Epidermal melanocyte (primary cell): ENCODE results near the gene THYN1.
"Not testable (repeated sequence)": the region's sequence is repeated elsewhere in the genome, so short reads cannot be mapped to it uniquely, and the experiment has no call there.

Source experiments
- DNase-seq: peaks from one replicate; pipeline ENCODE4 v3.0.0; 2011; ENCODE audit warnings: low spot score; ENCODE audit not compliant: insufficient read length

THYN1 gene

DNA sequence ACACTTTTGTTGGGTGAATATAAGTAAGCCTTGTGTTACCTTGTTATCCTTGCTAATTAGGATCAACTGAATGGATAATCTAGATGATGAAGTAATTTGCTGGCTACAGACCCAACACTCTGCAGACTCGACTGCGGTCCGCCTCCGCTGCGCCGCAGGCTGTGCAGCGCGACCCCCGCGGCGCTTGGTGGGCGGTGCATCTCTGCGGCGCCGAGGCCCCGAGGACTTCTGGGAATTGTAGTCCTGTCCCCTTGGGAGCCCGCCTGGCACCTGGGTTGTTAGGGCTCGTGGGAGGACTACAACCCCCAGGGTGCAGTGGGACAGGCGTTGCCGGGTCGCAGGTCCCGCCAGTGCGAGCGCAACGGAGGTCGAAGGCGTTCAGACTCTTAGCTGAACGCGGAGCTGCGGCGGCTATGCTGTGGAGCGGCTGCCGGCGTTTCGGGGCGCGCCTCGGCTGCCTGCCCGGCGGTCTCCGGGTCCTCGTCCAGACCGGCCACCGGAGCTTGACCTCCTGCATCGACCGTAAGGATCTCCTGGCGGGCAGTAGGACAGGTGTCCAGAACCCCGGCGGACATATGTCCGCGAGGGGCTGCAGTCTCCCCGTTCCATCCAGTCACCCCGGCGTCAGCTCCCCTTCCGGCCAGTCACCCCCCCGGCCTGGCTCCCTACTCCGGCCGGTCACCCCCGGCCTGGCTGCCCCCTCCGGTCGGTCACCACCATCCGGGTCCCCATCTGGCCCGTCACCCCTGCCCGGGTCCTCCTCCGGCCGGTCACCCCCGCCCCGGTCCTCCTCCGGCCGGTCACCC lies at the start of gene THYN1, which contains the start of gene ACAD8:
Gene THYN1, minus strand, starts transcription at position 165 of the 806 bp plus-strand sequence. CDS start 470 bp downstream, outside the sequence.
Gene ACAD8, plus strand, starts transcription at position 381 of the 806 bp plus-strand sequence. Its CDS starts 33 bp downstream, at position 414.
- peak; percentile 96 for DNase-seq

DNA sequence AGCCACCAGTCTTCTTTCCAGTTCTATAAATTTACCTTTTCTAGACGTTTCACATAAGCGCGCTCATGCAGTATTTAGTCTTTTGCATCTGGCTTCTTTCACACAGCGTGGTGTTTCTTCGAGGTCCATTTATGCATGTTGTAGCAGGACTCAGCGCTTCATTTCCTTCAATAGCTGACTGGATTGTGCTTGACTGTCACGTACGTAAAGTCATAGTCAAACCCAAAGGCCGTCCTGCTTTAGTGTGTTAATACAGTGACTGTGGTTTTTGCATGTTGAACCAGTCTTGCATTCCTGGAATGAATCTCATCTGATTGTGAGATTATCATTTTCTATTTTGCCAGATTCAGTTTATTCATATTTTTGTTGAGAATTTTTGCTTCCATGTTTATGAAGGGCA lies 41.5 kb upstream of the THYN1 start:
- no peak for DNase-seq

DNA sequence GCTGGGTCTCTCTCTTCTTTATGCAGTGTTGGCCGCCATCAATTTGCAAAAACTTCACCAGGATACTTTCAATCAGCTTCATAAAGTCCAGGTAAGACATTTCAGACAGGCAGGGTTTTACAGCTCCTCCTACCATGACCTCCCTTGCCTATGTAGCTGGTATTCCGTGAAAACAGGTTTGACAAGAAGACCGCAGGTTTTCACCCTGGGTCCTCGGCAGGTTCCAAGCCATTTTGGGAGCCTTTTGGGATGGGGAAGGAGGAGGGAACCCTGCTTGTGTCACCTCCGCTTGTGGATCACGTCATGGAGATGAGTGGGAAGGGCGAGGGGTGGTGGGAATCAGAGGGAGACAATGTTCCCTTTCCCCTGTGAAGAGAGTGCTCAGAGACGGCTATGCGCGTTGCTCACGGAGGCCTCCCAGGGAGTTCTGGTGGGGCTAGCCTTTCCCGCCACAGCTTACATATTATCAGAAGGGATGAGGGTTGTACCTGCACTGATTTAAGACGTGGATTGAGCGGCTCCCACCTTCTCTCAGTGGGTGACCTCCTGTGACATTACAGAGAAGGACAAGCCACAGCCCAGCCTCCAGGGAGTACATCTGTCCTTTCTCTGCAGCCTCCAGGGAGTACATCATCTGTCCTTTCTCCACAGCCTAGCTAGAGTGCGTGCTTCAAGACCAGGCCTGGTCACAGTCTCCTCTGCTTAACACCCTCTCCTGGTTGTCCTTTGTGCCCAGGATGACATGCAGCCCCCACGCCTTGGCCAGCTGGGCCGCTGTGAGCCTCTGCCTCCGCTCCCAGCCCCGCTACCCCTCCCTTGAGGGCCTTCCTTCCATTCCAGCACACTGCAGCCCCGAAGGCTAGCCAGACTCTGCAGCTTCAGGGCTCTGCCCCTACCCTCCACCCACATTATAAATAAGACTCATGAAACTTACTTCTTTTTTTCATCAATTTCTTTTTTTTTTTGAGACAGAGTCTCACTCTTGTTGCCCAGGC lies 40.3 kb upstream of the THYN1 start:
- no peak for DNase-seq

DNA sequence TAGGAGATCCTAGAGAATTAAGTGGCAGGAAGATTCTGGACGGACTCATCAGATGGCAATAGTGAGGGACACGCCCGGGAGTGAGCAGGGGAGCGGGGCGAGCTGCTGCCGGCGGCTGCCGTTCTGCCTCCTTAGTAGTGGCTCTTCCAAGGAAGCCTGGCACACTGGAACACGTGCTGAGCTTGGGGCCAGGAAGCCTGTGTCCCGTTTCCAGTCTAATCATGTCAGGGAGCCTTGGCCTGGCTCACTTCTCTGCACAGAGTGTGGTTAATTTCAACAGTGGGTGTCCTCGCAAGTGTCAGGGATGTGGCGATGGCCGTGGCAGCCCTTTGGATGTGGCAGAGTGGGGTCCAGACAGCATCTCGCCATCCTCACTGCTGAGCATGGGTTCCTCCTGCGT lies 39.5 kb upstream of the THYN1 start:
- no peak for DNase-seq

DNA sequence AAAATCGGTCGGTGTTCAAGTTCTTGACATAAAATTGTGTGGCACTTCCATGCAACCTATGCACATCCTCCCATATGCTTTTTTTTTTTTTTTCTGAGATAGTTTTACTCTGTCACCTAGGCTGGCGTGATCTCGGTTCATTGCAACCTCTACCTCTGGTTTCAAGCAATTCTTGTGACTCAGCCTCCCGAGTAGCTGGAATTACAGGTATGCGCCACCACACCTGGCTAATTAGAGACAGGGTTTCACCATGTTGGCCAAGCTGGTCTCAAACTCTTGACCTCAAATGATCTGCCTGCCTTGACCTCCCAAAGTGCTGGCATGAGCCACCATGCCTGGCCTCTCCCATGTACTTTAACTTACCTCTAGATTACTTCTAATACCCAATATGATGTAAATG lies 38.0 kb upstream of the THYN1 start:
- DNase-seq = no peak

DNA sequence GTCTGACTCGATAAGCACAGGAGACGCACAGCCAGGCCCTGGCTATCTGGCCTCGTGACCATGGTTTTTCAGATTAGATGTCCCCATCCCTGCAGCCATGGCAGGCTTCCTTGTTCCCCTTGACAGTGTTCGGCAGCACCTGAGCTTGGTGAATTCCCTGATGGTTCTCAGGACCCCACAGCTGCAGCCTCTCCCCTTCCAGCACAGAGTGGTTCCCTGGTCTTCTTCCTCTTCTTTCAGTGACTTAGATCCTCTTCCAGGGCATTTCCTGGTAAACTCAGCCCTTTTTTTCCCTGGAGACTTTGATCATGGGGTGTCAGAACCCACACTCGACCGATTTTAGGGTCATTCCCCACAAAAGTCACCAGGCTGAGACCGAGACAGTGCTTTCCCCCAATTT lies 37.5 kb upstream of the THYN1 start:
- no peak for DNase-seq

DNA sequence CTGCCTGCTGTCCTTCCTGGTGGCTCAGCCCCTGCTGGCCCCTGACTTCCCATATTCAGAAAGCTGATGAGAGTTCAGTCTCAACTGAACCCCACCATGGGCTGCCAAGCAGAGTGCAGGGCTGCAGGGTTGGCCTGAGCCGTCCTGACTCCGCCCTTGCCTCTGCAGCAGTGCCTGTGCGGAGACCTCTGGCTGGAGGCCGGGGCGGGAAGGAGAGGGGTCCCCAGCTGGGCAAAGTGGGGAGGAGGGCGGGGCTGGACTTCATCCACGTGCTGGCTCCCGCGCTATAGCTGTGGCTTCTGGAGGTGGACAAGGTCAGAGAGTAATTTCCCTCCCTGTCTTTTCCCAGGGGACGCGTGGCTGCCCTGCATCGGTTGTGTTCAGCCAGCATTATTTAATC lies 36.6 kb upstream of the THYN1 start:
- no peak for DNase-seq

DNA sequence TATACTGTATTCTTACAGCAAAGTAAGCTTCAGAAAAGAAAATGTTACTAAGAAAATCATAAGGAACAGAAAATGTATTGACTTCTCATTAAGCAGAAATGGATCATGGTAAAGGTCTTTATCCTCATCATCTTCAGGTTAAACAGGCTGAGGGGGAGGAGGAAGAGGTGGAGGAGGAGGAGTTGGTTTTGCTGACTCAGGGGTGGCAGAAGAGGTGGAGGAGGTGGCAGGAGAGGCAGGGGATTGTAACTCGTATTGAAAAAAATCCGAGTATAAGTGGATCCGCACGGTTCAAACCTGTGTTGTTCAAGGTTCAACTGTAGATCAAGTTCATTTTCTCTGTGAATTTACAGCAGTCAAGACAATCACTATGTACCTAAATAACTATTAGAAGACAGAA lies 36.0 kb upstream of the THYN1 start:
- no peak for DNase-seq

DNA sequence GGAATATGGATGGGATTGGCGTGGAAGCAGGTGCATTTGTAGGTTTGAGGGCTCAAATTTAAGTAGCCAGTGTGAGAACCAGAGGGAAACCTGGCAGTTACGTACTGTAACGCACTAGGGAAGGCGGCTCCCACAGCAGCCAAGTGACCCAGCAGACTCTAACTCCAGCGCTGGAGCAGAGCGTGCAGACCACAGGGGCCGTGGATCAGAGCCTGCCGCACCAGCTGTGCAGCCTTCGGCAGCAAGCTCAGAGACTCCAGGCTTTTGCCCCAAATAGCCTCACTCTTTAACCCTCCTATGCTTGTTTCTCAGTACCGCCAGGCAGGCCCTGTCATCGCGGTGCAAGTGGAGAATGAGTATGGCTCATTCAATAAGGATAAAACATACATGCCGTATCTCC lies 35.3 kb upstream of the THYN1 start:
- DNase-seq = no peak

DNA sequence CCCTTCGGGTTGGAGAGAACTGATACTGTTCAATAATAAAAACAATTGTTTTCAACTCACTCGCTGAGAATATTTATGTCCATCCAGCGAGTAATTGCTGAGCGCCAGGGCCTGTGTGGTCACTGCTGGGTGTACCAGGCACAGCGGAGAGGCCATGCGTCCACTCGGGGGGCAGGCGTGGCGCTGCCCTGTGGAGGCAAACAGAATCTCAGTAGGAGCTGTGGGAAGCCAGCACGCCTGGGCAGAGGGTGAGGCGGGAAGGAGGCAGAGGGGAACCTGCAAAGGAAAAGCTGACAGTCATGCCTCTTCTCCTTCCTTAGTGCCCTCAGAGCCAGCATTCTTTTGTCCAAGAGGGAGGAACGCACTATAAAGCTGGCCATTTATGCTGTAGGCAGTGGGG lies 34.4 kb upstream of the THYN1 start:
- DNase-seq = no peak

DNA sequence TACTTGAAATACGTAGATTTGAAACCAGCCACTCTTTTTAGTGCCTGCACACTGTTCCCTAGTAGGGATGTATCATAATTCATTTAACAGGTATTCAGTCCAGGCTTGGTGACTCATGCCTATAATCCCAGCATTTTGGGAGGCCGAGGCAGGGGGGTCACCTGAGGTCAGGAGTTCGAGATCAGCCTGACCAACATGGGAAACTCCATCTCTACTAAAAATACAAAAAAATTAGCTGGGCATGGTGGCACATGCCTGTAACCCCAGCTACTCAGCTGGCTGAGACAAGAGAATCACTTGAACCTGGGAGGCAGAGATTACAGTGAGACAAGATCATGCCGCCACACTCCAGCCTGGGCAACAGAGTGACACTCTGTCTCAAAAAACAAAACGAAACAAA lies 31.2 kb upstream of the THYN1 start:
- not testable (repeated sequence) for DNase-seq

DNA sequence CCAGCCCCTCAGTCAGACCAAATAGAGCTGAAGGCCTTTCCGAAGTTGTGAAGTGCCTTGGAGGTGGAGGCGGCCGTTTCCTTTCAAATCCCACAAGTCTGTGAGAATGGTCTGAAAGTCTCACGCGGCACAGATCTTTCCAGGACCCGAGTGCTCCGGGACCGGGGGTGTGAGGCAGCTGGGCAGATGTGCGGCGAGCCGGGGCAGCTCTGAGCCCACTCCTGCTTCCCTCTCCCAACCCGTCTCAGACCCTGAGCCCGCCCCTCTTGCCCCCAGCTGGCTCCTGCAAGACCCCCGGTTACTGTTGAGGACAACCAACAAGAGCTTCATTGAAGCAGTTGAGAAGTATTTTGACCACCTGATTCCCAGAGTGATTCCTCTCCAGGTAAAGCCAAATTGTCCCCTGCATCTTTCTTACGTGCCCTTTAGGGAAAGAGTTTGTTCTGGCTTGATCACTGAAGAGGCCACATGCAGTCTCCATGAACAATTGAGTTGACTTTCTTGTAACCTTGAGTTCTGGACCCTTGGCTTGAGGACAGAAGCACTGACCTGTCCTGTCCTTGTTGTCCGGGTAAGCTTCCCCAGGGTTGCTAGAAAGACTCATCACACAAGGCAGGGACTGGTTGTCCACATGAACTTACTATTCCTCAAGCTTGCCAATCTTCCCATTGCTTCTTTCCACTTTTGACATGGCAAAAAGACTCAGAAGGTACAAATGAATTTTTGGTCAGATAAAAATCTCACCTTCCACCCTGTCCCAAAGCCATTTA lies 30.5 kb upstream of the THYN1 start:
- DNase-seq = no peak

DNA sequence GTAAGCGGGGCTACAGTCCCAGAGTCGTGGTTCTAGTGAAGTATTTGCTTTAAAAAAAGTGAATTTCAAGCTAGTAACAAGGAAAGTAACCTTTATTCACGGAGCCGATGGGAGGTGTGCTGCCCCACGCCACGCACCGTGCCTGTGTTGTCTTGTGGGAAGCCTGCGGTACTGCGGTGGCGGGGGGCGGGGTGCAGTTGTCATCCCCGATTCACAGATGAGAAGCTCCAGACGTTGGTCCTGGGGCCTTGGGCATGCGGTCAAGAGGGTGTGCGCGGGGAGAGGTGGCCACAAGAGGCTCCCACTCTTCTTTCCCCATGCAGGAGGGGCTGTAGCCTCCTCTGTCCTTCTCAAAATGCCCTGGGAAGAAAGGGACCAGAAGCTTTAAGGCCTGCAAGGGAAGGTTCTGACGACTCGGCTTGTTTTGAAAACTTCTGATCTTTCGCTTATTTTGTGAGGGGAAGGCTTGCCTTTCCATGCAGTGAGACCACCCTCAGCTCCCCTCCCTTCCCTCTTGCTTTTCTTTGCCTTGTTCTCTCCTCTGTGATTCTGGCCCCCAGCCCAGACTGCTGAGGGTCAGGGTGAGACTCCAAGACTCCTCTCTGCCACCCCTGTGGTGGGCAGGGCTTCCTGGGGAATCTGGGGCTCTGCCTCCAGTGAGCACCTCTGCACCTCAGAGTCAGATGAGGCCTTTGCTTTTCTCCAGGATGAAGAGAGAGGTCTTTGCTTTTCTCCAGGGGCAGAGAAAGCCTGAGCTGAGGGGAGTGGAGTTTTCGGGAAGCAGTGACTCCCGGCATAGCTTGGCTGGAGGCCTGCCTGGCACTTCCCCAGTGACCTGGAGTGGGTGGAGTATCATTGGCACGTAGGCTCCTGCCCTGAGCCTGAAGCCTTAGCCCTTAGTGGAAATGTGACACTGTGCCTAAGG lies 29.2 kb upstream of the THYN1 start:
- DNase-seq = no peak

DNA sequence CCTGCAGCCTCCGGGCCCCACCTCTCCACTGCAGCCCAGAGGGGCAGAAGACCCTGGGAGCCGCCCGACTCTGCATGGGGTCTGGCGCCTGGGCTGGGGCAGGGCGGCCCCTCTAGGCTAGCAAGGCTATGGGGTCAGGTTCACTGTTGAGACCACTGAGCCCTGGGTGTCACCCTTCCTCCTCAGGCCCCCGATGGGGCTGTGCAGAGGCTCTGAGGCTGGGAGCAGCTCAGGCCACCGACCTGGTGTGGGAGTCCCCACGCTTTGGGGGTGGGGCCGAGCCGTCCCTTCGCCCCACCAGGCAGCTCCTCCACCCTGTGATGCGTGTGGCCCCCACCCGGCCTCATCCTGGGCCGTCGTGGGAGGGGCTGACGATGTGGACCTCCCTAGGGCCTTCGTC lies 28.5 kb upstream of the THYN1 start:
- DNase-seq = not testable (repeated sequence)

DNA sequence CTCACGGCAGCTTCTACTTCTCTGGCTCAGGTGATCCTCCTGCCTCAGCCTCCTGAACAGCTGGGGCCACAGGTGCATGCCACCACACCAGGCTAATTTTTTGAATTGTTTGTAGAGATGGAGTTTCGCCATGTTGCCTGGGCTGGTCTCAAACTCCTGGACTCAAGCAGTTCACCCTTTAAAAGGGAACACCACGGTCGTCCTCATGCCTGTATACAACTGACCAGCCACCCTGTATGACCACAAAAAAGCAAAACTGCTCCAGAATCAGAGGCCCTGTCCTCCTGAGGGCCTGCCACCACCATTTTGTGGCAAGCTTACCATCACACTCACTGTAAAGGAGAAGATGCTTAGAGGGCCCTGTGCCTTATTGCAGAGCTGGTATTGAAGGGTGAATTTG lies 25.2 kb upstream of the THYN1 start:
- no peak for DNase-seq

DNA sequence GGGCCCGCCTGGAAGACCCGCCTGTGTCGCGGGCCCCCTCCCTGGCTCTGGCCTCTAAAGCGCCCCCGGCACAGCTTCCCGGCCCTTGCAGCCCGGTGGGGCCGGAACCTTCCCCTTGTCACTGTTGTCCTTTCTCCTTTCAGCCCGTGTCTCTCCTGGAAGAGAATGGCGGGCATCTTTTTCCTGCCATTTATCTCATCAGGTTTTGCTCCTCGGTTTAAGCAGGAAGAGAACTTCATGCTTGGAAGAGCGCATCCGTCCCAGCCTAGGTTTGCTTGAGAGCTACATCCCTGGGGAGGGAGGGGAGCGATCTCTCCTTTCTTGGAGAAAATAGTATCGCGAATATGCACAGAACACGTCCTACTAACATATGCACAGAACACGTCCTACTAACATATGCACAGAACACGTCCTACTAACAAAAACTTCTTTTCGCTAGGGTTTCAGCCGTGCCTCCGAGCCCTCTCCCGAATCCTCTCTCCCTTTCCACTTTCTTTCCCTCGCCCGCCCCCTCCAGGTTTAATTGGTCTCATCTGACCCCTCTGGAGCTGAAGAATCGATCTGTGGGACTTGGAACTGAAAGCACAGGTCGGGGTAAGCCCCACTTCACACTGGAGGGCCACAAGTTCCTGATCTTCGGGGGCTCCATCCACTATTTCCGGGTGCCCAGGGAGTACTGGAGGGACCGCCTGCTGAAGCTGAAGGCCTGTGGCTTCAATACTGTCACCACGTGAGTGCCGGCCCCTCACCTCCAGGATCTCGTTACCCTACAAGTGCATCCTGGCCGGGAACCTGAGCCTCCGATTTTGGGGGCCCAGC lies 24.2 kb upstream of the THYN1 start:
- no peak for DNase-seq

DNA sequence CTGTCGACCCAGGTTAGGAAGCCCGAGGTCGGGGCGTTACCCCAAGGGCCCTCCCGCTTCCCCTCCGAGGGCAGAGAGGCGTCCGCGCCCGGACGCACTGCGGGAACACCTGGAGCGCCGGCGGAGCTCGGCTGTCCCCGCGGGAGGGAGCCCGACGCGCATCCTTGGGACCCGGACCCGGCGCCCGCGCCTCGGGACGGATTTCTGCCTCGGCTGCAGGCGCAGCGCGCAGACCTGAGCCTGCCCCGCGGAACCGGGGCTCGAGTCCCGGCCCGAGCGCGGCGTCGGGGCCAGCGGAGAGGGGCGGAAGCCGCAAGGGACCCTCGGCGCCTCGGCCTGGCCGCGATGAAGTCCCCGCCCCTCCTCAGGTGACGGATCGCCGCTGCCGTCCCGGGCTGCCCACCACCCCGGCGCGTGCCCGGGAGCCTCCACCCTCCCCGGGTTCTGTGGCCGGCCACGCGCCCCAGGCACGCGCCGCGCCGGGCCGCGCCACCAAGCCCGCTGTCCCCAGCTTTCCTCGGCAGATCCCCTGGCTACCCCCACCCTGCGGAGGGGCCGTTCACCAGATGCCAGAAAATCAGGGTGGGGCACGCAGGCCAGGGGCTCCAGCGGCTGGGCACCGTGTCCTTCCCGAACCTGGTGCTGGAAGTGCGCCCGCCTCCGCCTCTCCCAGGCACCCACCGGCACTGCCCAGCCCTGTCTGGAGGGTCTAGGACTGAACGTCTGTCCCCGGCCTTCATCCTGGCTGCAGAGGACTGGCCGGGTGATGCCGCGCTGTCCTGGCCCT lies 23.4 kb upstream of the THYN1 start:
- DNase-seq = no peak

DNA sequence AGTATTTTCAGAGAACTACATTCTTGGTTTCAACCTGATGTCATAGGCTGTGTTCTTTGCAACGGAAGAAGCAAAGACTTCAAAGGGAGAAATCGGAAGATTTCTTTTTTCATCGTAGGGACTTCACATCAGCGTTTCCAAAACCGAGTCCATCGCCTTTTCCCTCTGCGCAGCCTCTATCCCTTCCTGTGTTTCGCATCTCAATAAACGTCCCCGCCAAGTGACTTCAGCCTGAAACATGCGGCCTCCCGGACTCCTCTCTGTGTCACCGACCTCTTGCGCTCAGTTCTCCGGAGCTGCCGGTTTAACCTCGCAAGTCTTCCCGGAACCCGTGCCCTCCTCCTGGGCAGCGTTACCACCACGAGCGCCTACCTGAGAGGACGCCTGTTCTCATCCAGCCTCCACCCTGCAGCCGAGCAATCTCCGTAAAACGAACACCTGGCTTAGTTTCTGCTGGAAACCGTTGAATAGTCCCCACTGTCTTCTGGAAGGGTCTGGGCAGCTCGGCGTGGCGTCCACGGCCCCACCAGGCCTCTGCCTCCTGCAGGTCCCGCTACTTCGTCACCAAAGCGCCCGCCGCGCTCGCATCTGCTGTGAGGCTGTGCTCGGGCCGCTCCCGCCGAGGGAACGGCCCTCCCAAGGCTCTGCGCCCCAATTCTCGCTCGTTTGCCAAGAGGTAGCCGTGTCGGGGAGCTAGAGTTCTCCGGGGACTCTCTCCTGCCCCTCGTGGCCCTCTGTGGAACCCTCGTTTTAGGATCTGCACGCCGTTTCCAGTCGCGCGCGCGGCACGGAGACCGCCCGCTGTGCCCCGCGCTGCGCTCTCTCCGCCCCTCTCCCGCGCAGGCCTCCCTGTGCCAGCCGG lies 22.6 kb upstream of the THYN1 start, which contains the start of gene GLB1L3:
Gene GLB1L3, plus strand, starts transcription at position 846 of the 862 bp plus-strand sequence. CDS start 362 bp downstream, outside the sequence.
- DNase-seq = no peak
